Stomach smooth muscle (tissue), 2 donors: ENCODE measurements around the gene IRF2.
"Not testable (repeated sequence)": the region's sequence is repeated elsewhere in the genome, so short reads cannot be mapped to it uniquely, and the experiment has no call there.

Experiments used
- H3K27ac ChIP-seq: one replicate; pipeline ENCODE4 v1.7.0; 2013; ENCODE audit warnings: mild to moderate bottlenecking, low read length, inconsistent platforms
- H3K27me3 ChIP-seq, 2 donors: one replicate each; pipeline ENCODE4 v1.7.0; 2013; ENCODE audit warnings: low read length in 2 of 2; ENCODE audit not compliant: insufficient read depth in 2 of 2, control insufficient read depth in 1 of 2
- H3K36me3 ChIP-seq, 2 donors: one replicate each; pipeline ENCODE4 v1.7.0; 2013; ENCODE audit warnings: low read length in 2 of 2; ENCODE audit not compliant: control insufficient read depth in 2 of 2, insufficient read depth in 2 of 2
- H3K4me1 ChIP-seq: one replicate; pipeline ENCODE4 v1.7.0; 2013; ENCODE audit warnings: low read length; ENCODE audit not compliant: control insufficient read depth, insufficient read depth
- H3K4me3 ChIP-seq, 2 donors: one replicate each; pipeline ENCODE4 v1.7.0; 2013; ENCODE audit warnings: low read length in 2 of 2
- H3K9ac ChIP-seq, 2 donors: one replicate each; pipeline ENCODE4 v1.7.0; 2013; ENCODE audit warnings: low read length in 2 of 2, mild to moderate bottlenecking in 1 of 2
- H3K9me3 ChIP-seq, 2 donors: one replicate each; pipeline ENCODE4 v1.7.0; 2013; ENCODE audit warnings: low read length in 2 of 2; ENCODE audit not compliant: control insufficient read depth in 2 of 2
- donor health status: healthy.
- donor health status: Pancreatic carcinoma.

The IRF2 gene

DNA sequence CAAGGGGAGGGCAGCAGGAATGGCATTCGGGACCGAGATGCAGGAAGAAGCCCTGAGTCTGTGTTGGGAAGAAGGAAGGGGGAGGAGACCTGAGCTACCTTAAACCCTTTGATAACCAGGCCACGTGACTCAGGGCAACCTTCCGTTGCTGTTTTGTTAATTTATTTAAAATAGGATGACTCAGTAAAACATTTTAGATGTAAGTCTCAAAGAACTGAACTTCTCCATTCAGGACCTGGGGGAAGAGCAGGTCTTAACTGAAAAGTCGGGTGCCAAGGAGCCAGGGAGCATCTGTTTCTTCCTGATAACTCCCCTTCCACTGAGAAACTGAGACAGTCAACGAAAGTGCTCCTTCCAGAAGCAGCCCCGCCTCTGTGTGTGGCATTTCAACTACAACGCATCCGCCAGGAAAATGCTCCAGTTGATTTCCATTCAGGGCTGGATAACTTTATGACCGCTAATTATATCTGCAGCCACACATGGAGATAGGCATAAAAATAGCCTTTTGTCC is 88.0 kb downstream of the IRF2 start:
- H3K36me3 ChIP-seq, result peaks cover 26 to 29% of the 10 kb centered on the region in 2 donors
- no peaks in the 10 kb centered on the region for H3K27me3 ChIP-seq
- H3K27ac ChIP-seq, result peak overlapping the region; percentile 70
- peaks cover 46% of the 10 kb centered on the region for H3K4me1 ChIP-seq
- H3K9ac ChIP-seq, result no peak overlapping the region
- H3K4me3 ChIP-seq, result no peak overlapping the region
- H3K9me3 ChIP-seq, result no peaks in the 10 kb centered on the region

DNA sequence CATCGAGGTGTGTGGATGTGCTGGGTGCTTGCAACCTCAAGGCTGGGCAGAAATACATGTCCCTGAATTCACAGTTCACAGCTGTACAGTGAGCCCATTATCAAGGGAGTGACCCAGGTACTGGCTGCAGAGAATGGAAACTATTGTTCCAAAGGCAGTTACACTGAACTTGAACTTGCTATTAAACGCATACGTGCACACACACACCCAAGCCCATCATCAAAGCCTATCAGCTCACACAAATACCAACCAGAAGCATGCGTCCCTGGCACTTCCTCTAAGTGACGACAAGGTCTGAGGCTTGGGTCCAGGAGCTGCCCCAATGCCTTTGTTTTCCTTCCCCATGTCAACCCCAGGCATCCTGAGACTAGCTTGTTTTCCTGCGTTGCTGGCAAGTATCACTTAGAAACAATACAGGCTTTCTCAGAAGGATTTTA is 88.6 kb downstream of the IRF2 start:
- Histone ChIP-seq H3K27ac (peak overlapping the region; percentile 70), H3K27me3 (no peaks in the 10 kb centered on the region), H3K4me3 (no peak overlapping the region), H3K4me1 (peaks cover 40% of the 10 kb centered on the region), H3K36me3 (peaks cover 22 to 29% of the 10 kb centered on the region in 2 donors), H3K9ac (no peak overlapping the region), H3K9me3 (no peaks in the 10 kb centered on the region)

DNA sequence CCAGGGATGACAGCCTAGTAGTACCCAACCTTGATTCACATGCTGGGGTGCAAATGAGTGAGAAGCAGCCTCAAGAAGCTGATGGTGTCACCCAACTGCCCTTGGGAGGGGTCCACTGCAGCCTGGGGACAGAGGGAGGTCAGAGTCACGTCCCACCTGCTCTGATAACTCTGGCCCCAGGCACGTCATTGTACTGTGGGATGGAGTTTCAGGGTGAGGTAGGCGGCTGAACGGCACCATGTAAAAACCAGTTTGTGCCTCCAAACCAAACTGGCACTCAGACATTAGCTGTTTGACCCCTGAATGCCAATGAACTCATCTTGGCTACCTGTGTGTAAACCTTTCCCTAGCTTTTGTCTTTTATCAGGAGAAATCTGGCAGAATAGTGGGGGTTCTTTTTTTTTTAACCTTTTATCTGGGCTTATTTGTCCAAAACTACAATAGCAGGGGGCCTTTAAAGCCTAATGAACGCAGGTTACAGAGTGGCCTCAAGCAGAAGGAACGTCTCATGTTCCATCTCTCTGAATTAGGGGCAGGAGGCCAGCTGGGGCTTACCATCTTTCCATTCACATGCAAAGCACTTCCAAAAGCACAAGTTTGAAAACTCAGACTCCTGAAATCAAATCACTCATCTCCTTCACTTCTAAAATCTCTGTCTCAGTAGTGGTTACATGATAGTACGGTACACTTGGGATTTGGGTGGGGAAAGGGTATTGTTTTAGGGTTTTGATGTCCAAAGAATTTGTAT is 89.4 kb downstream of the IRF2 start:
- peaks cover 18 to 22% of the 10 kb centered on the region in 2 donors for H3K36me3 ChIP-seq
- peak overlapping the region; percentile 69 to 73 for H3K4me3 ChIP-seq
- no peaks in the 10 kb centered on the region for H3K9me3 ChIP-seq
- H3K4me1 ChIP-seq, result peaks cover 38% of the 10 kb centered on the region
- H3K27ac ChIP-seq, result peak overlapping the region; percentile 70
- no peaks in the 10 kb centered on the region for H3K27me3 ChIP-seq
- H3K9ac ChIP-seq, result peak overlapping the region in 1 of 2 donors; percentile 13

DNA sequence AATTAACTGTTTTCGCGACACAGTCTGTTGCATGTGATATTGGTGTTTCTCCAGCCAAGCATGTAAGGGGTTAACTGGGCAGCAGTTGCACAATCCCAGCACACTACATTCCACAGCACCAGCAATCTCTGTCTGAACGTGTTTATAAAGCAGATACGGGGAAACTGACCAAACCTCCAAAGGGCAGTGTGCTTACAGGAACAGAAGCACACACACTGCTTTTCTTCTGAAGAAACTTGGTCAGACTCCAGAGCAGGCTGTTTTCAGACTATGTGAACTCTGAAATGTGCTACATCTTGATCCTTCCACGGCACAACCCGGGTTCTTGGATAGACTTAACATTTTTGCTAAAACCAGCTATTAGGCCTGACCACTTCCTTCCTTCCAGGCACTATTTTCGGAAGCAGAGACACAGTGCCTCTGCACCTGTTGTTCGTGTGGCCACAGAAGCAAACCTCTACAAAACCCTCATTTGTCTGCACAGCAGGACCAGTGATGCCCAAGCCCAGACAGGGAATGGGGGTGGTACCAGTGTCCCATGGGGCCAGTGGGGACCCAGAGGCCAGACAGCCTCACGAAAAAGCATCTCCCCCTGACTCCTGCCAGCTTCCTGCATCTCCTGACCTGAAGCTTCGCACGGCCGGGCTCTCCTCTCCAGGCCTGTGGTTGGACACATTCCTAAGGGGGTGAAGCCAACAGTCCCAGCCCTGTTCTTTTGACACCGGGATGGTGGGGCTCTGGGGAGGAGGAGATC is 90.1 kb downstream of the IRF2 start:
- Histone ChIP-seq H3K4me1 (peaks cover 35% of the 10 kb centered on the region), H3K9me3 (no peaks in the 10 kb centered on the region), H3K9ac (peak overlapping the region in 1 of 2 donors; percentile 62), H3K4me3 (peak overlapping the region; percentile 69 to 73), H3K36me3 (peaks cover 16 to 18% of the 10 kb centered on the region in 2 donors), H3K27ac (peak overlapping the region; percentile 70), H3K27me3 (no peaks in the 10 kb centered on the region)

DNA sequence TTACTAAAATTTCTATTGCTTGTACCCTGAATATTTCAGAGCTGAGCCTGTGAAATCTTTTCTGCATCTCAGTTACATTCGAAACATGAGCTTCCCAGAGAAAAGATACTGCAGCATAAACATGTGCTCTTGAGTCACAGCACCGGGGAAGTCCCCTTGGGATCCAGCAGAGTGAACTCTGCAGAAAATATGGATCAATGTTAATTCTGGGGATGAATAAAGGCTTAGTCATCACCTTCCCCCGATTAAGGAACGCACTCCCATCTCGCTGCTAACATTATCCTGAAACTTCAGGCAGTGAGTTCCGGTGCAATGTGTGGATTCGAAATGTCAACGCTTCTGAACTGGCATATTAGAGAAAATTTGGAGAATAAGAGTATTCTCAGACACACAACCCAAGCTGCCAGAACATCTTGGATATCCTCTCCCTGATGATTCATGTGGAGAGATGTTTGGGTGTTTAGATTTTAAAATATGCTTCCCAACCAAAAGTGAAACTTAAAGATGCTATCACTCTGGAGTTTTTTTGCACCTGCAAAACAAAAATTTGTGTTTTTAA is 90.8 kb downstream of the IRF2 start:
- Histone ChIP-seq H3K9me3 (no peaks in the 10 kb centered on the region), H3K4me3 (peak overlapping the region; percentile 69 to 73), H3K36me3 (peaks cover 9 to 14% of the 10 kb centered on the region in 2 donors), H3K9ac (peak overlapping the region; percentile 15 to 62), H3K27me3 (no peaks in the 10 kb centered on the region), H3K27ac (peak overlapping the region; percentile 70), H3K4me1 (peaks cover 35% of the 10 kb centered on the region)

DNA sequence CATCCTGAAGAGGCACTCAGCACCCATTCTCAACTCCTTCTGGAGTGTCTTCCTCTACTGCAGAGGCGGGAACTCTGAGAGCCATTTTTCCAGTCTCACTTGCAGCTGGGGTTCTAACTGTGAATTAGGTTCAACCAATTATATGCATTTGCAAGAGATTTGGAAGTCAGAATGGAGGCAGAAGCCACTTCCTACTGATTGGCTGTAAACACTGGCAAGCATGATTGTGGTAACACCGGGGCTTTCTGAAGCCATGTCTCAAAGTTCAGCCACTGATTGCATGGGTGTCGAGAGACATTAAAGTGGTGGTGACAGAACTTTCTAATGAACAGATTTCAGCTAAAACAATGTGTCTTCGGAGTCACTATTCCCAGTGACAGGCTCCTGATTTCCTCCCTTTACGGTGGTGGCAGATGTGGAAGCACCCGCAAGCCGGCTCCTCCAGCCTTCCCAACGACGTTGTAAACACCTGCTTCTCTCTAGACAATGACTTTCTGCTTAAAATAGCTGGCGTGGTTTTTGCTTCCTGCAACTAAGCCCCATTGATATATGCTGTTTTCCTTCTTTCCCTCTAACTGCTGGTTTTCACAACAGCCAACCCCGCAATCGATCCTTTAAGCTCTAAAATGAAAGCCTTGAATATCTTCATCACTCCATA is 92.0 kb downstream of the IRF2 start:
- no peak overlapping the region for H3K9ac ChIP-seq
- H3K9me3 ChIP-seq, result no peaks in the 10 kb centered on the region
- H3K4me1 ChIP-seq, result peaks cover 35% of the 10 kb centered on the region
- no peaks in the 10 kb centered on the region for H3K27me3 ChIP-seq
- H3K27ac ChIP-seq, result no peak overlapping the region
- peaks cover 2 to 6% of the 10 kb centered on the region in 2 donors for H3K36me3 ChIP-seq
- H3K4me3 ChIP-seq, result no peak overlapping the region

DNA sequence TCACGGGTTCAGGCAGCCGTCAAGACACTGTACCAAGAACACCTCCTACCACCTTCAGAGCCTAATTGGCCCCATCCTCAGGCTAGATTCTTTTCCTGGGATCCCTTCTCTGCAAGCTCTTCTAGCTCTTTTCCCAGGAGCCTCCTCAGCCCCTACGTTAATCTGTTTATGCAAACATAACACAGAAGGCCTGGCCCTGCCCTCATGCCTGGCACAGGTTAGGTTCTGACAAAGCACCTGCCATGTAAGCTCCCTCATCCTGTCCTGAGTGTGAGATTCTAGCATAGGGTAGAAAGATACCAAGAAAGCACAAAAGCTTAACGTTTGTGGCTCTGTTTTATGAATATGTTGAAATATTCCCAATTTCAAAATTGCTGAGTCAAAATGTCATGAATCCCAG is 93.6 kb downstream of the IRF2 start:
- H3K36me3 ChIP-seq, result no peaks in the 10 kb centered on the region
- no peak overlapping the region for H3K4me3 ChIP-seq
- no peaks in the 10 kb centered on the region for H3K27me3 ChIP-seq
- no peak overlapping the region for H3K9ac ChIP-seq
- H3K9me3 ChIP-seq, result peaks cover 0 to 2% of the 10 kb centered on the region in 2 donors
- peaks cover 28% of the 10 kb centered on the region for H3K4me1 ChIP-seq
- H3K27ac ChIP-seq, result no peak overlapping the region

DNA sequence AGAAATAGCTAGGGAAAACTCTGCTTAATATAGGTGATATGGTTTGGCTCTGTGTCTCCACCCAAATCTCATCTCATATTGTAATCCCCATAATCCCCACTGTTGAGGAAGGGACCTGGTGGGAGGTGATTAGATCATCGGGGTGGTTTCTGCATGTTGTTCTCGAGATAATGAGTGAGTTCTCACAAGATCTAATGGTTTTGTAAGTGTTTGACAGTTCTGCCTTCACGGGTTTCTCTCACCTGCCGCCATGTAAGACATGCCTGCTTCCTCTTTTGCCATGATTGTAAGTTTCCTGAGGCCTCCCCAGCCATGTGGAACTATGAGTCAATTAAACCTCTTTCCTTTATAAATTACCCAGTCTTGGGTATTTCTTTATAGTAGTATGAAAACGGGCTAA is 94.1 kb downstream of the IRF2 start:
- not testable (repeated sequence) for H3K36me3 ChIP-seq, H3K9ac ChIP-seq, H3K27me3 ChIP-seq, H3K9me3 ChIP-seq, H3K4me3 ChIP-seq, H3K27ac ChIP-seq
- peaks cover 23% of the 10 kb centered on the region for H3K4me1 ChIP-seq

DNA sequence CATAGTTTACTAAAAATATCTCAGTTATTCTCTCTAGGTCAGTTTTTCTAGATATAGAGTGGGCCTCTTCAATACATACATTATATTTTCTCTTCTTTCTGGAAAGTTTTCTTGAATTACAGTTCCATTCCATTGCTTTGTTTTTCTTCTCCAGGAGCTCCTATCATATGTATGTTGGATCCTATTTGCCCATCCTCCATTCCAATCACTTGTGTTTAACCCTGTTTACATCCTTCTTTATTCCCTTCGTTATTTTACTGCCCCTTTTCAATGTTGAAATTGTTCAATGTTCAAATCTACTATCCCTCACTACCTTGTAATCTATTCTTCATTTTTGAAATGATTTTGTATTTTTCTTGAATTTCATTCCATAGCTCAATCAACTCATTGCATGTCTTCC is 97.4 kb downstream of the IRF2 start:
- H3K4me3 ChIP-seq, result no peak overlapping the region
- peaks cover 0 to 2% of the 10 kb centered on the region in 2 donors for H3K9me3 ChIP-seq
- H3K36me3 ChIP-seq, result no peaks in the 10 kb centered on the region
- no peak overlapping the region for H3K9ac ChIP-seq
- H3K27me3 ChIP-seq, result no peaks in the 10 kb centered on the region
- H3K4me1 ChIP-seq, result no peaks in the 10 kb centered on the region
- no peak overlapping the region for H3K27ac ChIP-seq

DNA sequence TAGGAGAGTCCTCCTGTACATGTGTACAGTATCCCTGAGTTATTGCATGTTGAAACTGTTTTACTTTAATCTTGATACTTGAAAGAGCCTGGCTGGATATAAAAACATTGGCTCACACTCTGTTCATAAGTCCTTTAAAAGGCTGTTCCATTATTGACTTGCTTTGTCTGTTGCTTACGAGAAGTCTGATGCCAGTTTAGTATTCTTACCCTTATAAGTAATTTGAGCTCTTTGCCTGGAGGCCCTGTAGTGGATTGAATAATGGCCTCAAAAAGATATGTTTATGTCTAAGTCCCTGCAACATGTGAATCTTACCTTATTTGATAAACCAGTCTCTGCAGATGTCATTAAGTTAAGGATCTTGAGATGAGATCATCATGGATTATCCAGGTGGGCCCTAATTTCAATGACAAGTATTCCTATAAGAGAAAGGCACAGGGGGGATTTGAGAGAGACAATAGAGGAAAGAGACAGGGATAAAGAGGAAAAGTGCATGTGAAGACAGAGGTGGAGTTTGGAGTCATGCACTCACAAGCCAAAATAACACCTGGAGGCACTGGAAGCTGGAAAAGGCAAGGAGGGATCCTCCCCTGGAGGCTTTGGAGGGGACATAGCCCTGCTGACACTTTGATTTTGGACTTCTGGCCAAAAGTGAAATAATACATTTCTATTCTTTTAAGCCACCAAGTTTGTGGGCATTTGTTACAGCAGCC is 98.1 kb downstream of the IRF2 start:
- no peaks in the 10 kb centered on the region for H3K36me3 ChIP-seq

More for the DNA sequence above, 98.1 kb downstream of the IRF2 start:
- Histone ChIP-seq H3K9me3 (peaks cover 0 to 2% of the 10 kb centered on the region in 2 donors), H3K27ac (no peak overlapping the region), H3K4me1 (no peaks in the 10 kb centered on the region), H3K4me3 (no peak overlapping the region), H3K27me3 (no peaks in the 10 kb centered on the region), H3K9ac (no peak overlapping the region)
